HG03039 (cell line): ENCODE results near the gene CLCN5.
"Not testable (repeated sequence)": the region's sequence is repeated elsewhere in the genome, so short reads cannot be mapped to it uniquely, and the experiment has no call there.

Source experiments
- ATAC-seq: cut with Tn5 transposase; IDR thresholded peaks from one replicate; pipeline ENCODE4 v1.9.1; 2021; ENCODE audit warnings: mild to moderate bottlenecking, moderate library complexity; ENCODE audit not compliant: unreplicated experiment

The CLCN5 gene

DNA sequence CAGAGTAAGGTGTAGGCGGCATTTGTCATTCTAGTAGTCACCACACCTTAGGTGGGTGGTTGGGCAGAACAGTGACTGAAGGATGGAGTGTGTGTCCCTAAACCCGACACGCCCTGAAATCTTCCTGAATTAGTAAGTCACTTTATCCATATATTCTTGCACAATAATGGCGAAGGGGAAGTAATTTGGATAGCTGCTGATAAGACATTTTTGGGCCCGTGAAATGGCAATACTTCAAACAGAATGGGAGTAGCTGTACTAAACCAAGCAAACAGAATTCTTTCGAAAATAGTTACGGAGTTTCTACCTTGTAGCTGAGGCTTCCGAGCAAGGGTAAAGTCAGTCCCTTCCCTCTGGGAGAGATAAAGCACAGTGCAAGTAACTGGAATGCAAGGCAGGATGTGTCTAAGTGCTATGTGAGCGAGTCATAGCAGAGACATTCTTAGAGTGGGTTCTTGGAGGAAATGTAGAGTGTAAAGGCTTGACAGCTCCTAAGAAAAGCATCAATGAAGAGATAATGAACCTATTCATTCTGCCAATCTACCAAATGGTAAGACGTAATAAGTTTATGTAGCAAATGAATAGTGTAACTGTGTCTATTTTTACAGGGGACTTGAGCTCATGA lies 72.8 kb downstream of the CLCN5 start:
- no peak for ATAC-seq

DNA sequence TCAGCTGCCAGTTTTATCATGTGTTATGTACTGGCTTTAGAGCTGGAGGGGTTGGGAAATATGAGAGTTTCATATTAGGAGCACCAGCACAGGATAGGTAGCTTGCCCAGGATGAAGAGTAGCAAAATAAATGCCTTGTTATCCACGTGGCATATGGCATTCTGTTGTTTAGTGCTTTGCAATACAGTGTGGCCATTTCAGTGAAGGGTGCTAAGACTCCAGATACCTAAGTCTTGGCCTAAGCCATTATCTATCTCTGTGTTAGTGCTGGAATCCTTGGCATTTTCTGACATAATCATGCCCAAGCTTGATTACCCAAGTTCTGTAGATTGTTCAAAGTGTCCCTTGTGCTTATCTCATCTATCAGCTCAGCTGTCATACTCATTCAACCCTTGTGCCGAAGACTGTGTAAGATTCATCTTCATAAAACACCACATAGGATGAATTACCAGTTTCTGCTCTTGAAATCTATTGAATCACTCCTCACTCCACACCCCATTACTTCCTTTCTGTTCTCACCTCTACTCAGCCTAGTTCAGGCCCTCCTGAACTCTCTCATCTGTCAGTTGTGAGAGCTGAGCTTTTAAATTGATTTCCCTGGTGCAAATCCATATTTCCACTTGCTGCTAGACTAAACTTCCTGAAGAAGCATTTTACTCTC lies 73.5 kb downstream of the CLCN5 start:
- no peak for ATAC-seq

GRCh38 chrX:49996474-49996873 lies 74.1 kb downstream of the CLCN5 start:
- no peak for ATAC-seq

GRCh38 chrX:49999087-49999486 lies 76.7 kb downstream of the CLCN5 start:
- no peak for ATAC-seq

DNA sequence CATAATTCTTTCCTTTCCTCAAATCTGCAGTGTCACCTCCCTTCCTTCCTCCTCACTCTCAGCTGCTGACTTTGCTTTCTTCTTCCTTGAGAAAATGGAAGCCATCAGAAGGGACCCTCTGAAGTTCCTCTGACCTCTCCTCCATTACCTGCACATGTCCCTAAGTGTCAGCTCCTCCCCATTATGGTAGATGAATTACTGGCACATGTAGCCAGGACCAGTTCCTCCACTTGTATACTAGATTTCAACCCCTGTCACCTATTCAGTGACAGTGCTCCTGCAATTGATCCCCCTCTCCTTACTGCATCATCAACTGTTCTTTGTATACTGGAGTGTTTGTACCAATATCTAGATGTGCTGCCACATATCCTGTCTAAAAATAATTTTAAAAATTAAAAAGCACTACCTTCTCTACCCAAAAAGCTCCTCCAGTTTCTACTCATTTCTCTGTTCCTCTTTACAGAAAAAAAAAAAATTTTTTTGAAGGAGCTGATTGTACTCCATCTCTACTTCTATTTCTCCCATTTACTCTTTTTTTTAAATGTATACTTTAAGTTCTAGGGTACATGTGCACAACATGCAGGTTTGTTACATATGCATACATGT lies 78.6 kb downstream of the CLCN5 start:
- ATAC-seq = no peak

DNA sequence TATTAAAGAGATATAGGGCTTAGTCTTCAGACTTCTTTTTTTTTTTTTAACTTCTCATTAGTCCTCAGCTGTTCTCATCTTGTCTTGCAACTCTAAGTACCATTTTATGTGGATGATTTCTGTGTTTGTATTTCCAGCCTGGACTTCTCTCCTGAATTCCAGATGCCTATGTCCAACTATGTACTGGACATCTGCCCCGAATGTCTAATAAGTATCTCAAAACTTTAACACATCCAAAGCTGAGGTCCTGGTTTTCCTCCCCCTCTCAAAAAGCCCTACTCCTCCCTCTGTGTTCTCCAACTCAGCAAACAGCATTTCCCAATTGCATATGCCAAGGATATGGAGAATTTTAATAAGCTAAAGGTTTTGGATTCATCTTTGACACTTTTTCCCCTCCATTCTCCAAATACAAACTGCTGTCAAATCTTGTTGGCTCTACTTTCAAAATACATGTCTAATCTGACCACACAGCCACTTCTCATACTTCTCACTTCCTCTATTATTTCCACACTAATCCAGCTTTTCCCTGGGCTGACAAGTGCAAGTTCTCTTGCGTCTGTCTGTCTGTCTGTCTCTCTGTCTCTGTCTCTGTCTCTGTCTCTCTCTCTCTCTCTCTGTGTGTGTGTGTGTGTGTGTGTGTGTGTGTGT lies 79.8 kb downstream of the CLCN5 start:
- no peak for ATAC-seq

- ATAC-seq = no peak
Observed at GRCh38 chrX:50003467-50003866, 81.1 kb downstream of the CLCN5 start.

- ATAC-seq = no peak
Observed at GRCh38 chrX:50003927-50004326, 81.5 kb downstream of the CLCN5 start.

GRCh38 chrX:50025591-50025990 lies 103.2 kb downstream of the CLCN5 start:
- ATAC-seq = not testable (repeated sequence)

- no peak for ATAC-seq
Observed at GRCh38 chrX:50035126-50035525, 112.7 kb downstream of the CLCN5 start.

GRCh38 chrX:50036426-50036825 lies 114.0 kb downstream of the CLCN5 start:
- no peak for ATAC-seq

DNA sequence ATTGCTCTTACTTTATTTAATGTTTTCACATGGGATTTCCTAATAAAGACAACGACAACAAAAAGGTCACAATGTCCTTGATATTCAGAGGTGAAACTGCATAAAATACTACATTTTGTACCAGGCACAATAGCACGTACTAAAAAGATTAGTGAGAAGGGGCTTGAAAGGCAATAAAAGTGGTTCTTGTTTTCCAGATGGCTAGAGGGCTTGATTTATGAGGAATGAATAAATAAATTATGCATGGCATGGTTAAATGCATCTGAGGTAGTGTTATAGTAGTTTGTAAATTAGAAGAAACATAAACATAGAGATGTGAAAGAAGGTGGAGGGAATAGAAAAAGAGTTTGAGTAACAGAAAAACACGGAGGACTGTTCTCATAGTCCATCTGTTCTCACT lies 123.4 kb downstream of the CLCN5 start:
- no peak for ATAC-seq

DNA sequence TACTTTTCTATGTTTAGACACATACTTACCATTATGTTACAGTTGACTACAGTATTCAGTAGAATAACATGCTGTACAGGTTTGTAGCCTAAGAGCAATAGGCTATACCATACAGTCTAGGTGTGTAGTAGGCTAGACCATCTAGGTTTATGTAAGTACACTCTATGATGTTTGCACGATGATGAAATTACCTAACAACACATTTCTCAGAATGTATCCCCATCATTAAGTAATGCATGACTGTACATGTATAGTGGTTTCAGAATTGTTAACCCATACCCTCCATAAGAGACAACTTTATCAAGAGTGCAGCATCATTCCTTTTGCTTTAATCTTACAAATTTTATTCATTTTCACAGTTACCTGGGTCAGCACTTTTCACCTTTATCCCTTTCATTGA lies 126.8 kb downstream of the CLCN5 start:
- no peak for ATAC-seq

GRCh38 chrX:50054147-50054546 lies 131.8 kb downstream of the CLCN5 start:
- ATAC-seq = no peak

- ATAC-seq = no peak
Observed at GRCh38 chrX:50066318-50066937, 144.0 kb downstream of the CLCN5 start.

DNA sequence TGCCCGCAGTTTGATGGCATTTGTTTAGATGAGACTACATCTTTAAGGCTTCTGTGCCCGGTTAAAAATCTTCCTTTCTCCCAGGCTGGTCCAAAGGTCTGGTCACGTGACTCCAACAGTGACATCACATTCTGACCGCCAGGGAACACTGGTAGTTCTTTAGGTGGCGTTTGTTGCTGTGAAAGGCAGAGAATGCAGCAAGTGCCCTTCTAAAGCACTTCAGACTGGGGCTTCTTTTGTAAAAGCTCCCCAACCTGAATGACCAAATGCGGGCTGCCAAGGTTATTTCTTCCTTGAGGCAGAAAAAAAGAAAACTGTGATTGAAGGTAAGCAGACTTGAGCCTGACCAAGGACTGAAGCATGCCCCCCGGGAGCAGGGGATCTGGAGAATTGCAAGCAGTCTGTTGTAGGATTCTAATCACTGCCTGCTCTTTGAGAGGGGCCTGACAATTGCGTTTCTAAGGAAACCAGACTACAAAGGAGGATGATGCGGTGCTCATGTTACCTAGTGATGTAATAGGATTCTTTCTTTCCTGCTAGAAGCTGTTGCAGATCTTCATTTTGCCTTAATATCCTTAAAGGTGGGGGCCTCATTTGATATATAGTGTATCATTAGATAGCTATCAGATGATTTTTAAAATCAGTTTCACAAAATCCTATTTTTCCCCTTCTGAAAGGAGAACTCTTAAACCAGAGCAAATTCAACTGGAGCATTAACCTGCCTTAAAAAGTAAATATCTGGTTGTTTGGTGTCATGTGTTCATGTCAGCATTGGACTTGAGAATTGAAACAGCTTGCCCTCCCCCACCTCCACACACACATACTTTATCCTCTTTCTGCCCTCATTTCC lies 145.3 kb downstream of the CLCN5 start:
- ATAC-seq = no peak

- ATAC-seq = no peak
Observed at GRCh38 chrX:50068285-50068563, 145.8 kb downstream of the CLCN5 start.

DNA sequence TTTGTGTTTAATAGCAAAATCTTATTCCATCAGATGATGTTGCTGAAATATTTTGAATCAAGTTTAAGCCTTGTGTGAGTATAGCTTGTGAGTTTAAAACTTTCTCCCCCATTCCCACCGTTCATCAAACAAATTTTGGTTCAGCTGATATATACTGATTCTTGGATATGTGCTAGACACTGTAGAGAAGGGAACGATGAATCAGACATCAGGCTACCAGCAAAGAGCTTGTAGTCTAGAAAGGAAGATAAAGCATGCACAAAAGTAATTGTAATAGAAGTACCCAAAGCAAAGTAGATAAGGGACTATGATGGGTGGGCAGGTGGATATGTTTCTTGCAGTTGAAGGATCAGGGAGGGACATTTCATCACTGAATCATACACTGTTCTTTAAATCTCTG lies 146.5 kb downstream of the CLCN5 start:
- ATAC-seq = no peak

DNA sequence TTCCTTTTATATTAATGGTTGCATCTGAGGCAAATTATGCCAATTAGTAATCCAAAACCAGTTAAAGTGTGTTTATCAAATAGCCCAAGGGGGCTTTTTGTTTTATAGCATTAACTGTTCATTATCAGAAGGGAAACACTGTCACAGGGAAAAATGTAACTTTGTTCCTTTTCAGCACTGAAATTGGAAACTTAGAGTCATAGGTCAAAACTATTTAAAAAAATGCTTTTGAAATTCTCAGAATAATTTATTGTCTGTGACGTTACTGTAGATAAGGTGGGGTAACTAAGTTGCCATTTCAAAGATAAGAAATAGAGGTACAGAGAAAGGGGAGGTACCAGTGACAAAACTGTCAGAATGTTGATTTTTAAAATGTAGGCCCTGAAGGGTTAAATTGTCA lies 149.1 kb downstream of the CLCN5 start:
- ATAC-seq = no peak

- ATAC-seq = no peak
Observed at GRCh38 chrX:50072110-50072509, 149.7 kb downstream of the CLCN5 start.

- ATAC-seq = no peak
Observed at GRCh38 chrX:50073601-50074000, 151.2 kb downstream of the CLCN5 start.
